K562 (cell line): ENCODE measurements around the gene ZKSCAN4. TPM values are rescaled to one million over a fixed set of nuclear protein-coding genes. Genes with fewer than 3 reads are reported as not detected.
A peak's percentile ranks its signal among the peaks of the same experiment; 100 is the strongest.

Source experiments
- CCAR2 ChIP-seq: fragments of 200-400 bp; formaldehyde crosslinking; IDR thresholded peaks from 2 replicates; pipeline ENCODE4 v1.6.1; 2017; ENCODE audit warnings: mild to moderate bottlenecking, low read depth, low read length
- CTBP1 ChIP-seq: fragments of 450-650 bp; IDR thresholded peaks from 2 replicates; pipeline ENCODE4 v1.6.1; 2016; ENCODE audit warnings: borderline replicate concordance
- DMBX1 ChIP-seq: fragments of 250-450 bp; sonication (Bioruptor Pico); IDR thresholded peaks from 2 replicates; pipeline ENCODE4 v1.8.0; 2022; ENCODE audit warnings: inconsistent platforms, mild to moderate bottlenecking, moderate library complexity, borderline replicate concordance
- DNMT1 ChIP-seq: fragments of 450-650 bp; IDR thresholded peaks from 2 replicates; pipeline ENCODE4 v1.6.1; 2016; ENCODE audit warnings: antibody characterized with exemption, mild to moderate bottlenecking
- FOXA3 ChIP-seq, 2 experiments: fragments of 450-650 bp in 1 of 2; sonication (generic) in 1 of 2; formaldehyde crosslinking; IDR thresholded peaks in 1 of 2; conservative IDR thresholded peaks in 1 of 2; 2 replicates each; pipeline versions ENCODE4 v1.4.0 to v1.8.0; 2020 to 2022; ENCODE audit warnings: mild to moderate bottlenecking in 2 of 2, missing genetic modification reagents in 1 of 2
- FOXJ3 ChIP-seq: sonication (generic); formaldehyde crosslinking; IDR thresholded peaks from 2 replicates; pipeline ENCODE4 v1.4.0; 2020; ENCODE audit warnings: mild to moderate bottlenecking, missing genetic modification reagents
- FOXK2 ChIP-seq, 2 experiments: fragments of 450-650 bp; IDR thresholded peaks in 1 of 2; conservative IDR thresholded peaks in 1 of 2; 2 replicates each; pipeline ENCODE4 v1.6.1; 2016; ENCODE audit warnings: low read depth in 2 of 2, mild to moderate bottlenecking in 1 of 2
- FOXM1 ChIP-seq, 2 experiments: fragments of 450-650 bp in 1 of 2; sonication (generic) in 1 of 2; formaldehyde crosslinking in 1 of 2; IDR thresholded peaks; 2 replicates each; pipeline versions ENCODE4 v1.6.1 to v1.9.0; 2017 to 2022; ENCODE audit warnings: low read depth in 2 of 2, mild to moderate bottlenecking in 2 of 2, missing genetic modification reagents in 1 of 2, moderate library complexity in 1 of 2
- HDAC3 ChIP-seq: fragments of 450-650 bp; IDR thresholded peaks from 2 replicates; pipeline ENCODE4 v1.6.1; 2018; ENCODE audit warnings: borderline replicate concordance, mild to moderate bottlenecking, moderate library complexity; ENCODE audit not compliant: partially characterized antibody
- KHSRP ChIP-seq: fragments of 450-650 bp; IDR thresholded peaks from 2 replicates; pipeline ENCODE4 v1.6.1; 2017
- RBM34 ChIP-seq: fragments of 200-400 bp; formaldehyde crosslinking; IDR thresholded peaks from 2 replicates; pipeline ENCODE4 v1.6.1; 2018; ENCODE audit warnings: low read length, borderline replicate concordance; ENCODE audit not compliant: insufficient read depth
- SIN3B ChIP-seq: fragments of 450-650 bp; IDR thresholded peaks from 2 replicates; pipeline ENCODE4 v1.6.1; 2017; ENCODE audit warnings: low read depth, mild to moderate bottlenecking, moderate library complexity
- SRSF9 ChIP-seq: fragments of 200-400 bp; formaldehyde crosslinking; IDR thresholded peaks from 2 replicates; pipeline ENCODE4 v1.6.1; 2017; ENCODE audit warnings: low read depth, low read length, borderline replicate concordance
- ZNF586 ChIP-seq: fragments of 450-650 bp; formaldehyde crosslinking; conservative IDR thresholded peaks from 2 replicates; pipeline ENCODE4 v1.4.0; 2020; ENCODE audit warnings: mild to moderate bottlenecking, moderate library complexity
- polyA plus RNA-seq, 8 experiments: library from polyadenylated mRNA; depleted of rRNA in 4 of 8; stranded (reverse) in 5 of 8; unstranded in 3 of 8; fragments of >200 nt; fragmentation: Nextera tagmentation in 2 of 8; fragmentation: Illumina TruSeq in 1 of 8; extraction: Ambion mirVana in 2 of 8; extraction: Trizol in 1 of 8; gene quantifications; 2 replicates each; pipeline versions ENCODE4 v1.2.1 to v1.2.3, GENCODE V29; 2011 to 2014; ENCODE audit warnings: inconsistent platforms in 1 of 8, missing spikeins in 1 of 8
- total RNA-seq, 7 experiments: library from RNA; depleted of rRNA in 6 of 7; stranded (reverse); fragments of >200 nt in 6 of 7; fragmentation: Illumina TruSeq in 2 of 7; extraction: Trizol in 2 of 7; gene quantifications; 2 replicates each; pipeline versions ENCODE4 v1.2.1 to v1.2.3, GENCODE V29; 2011 to 2021; ENCODE audit warnings: low replicate concordance in 1 of 7
- TF ChIP-seq, protein P1 (sequence below): fragments of 450-650 bp; IDR thresholded peaks from 2 replicates; pipeline ENCODE4 v1.6.1; 2017; ENCODE audit warnings: antibody characterized with exemption
- TF ChIP-seq, protein P2 (sequence below): fragments of 450-650 bp; formaldehyde crosslinking; IDR thresholded peaks from 2 replicates; pipeline ENCODE4 v1.4.0; 2022; ENCODE audit warnings: mild to moderate bottlenecking, moderate library complexity
- TF ChIP-seq, protein P3 (sequence below): fragments of 250-450 bp; sonication (Bioruptor Pico); IDR thresholded peaks from 2 replicates; pipeline ENCODE4 v1.9.0; 2021; ENCODE audit warnings: mild to moderate bottlenecking, inconsistent platforms
- TF ChIP-seq, protein P4 (sequence below): IDR thresholded peaks from 2 replicates; pipeline ENCODE4 v1.6.1; 2016; ENCODE audit warnings: missing genetic modification characterization, missing compliant biosample characterization
- TF ChIP-seq, protein P5 (sequence below): sonication (generic); formaldehyde crosslinking; IDR thresholded peaks from 2 replicates; pipeline ENCODE4 v1.8.0; 2022; ENCODE audit warnings: mild to moderate bottlenecking, missing genetic modification reagents

Gene ZKSCAN4
- total and polyA plus RNA-seq, 9 of the 15 experiments (the other 6 are each of a cell fraction or from before 2014, with no cell fraction given) = 1.2 to 5.3 (median 4.7) TPM

DNA sequence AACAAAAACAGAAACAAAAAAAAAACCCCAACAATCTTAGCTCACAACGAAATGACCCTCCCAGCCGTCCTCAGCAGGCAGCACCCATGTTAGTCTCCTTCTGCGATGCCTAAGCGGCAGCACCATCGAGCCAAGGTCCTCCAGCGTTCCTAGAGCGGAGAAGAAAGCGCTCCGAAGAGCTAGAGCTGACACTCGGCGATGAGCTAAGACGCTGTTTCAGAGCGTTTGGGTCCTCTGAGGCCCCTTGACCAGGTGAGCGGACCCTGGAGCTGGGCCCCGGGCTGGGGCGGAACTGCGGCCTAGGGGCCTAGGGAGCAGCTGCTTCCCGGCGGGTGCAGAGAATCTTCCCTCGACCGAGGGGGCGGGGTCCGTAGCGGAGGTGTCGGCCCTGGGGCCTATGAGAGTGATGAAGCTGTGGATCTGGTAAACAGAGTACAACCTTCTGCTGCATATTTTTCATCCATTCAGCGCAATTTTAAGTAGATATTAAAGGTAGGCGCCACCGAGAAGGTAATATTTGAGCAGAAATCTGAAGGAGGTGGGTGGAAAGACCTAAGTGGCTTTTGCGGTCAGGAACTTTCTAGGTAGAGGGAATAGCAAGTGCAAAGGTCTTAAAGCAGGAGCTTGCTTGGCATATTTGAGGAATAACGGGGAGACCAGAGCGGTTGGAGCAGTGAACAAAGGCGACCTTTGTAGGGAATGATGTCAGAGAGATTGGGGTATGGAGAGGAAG is 15.1 kb upstream of the ZKSCAN4 start, which contains the start of gene ZSCAN26 (continued):
- TF ChIP-seq CCAR2 (no peak), KHSRP (no peak), FOXJ3 (CRISPR knock-in tag) (no peak), ZNF586 (CRISPR knock-in tag) (no peak), CTBP1 (peak; percentile 92), DMBX1 (CRISPR knock-in tag) (peak; percentile 78; the same call in 1 of the 2 replicates), FOXK2 (conservative IDR thresholded peaks at IDR 0.05 in 1 of 2, IDR thresholded peaks at IDR 0.05 in 1 of 2; ENCODE audit: low read depth in 2 of 2) (peak; percentile 43 to 65), HDAC3 (no peak), RBM34 (no peak), DNMT1 (no peak), SRSF9 (no peak), FOXM1 (IDR thresholded peaks at IDR 0.05; ENCODE audit: low read depth) (peak; percentile 39; the same call in 1 of the 2 replicates), FOXM1 (CRISPR knock-in tag; IDR thresholded peaks at IDR 0.05; ENCODE audit: low read depth) (no peak), FOXA3 (CRISPR knock-in tag; conservative IDR thresholded peaks at IDR 0.05 in 1 of 2, IDR thresholded peaks at IDR 0.05 in 1 of 2) (no peak), SIN3B (0 out of 2 replicates have a peak, but pooled peaks have one; percentile 69)
- TF ChIP-seq, protein P1, sequence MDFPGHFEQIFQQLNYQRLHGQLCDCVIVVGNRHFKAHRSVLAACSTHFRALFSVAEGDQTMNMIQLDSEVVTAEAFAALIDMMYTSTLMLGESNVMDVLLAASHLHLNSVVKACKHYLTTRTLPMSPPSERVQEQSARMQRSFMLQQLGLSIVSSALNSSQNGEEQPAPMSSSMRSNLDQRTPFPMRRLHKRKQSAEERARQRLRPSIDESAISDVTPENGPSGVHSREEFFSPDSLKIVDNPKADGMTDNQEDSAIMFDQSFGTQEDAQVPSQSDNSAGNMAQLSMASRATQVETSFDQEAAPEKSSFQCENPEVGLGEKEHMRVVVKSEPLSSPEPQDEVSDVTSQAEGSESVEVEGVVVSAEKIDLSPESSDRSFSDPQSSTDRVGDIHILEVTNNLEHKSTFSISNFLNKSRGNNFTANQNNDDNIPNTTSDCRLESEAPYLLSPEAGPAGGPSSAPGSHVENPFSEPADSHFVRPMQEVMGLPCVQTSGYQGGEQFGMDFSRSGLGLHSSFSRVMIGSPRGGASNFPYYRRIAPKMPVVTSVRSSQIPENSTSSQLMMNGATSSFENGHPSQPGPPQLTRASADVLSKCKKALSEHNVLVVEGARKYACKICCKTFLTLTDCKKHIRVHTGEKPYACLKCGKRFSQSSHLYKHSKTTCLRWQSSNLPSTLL = 0 out of 2 replicates have a peak, but pooled peaks have one; percentile 38
- TF ChIP-seq, protein P2, sequence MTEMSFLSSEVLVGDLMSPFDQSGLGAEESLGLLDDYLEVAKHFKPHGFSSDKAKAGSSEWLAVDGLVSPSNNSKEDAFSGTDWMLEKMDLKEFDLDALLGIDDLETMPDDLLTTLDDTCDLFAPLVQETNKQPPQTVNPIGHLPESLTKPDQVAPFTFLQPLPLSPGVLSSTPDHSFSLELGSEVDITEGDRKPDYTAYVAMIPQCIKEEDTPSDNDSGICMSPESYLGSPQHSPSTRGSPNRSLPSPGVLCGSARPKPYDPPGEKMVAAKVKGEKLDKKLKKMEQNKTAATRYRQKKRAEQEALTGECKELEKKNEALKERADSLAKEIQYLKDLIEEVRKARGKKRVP (CRISPR knock-in tag) = 0 out of 2 replicates have a peak, but pooled peaks have one; percentile 28
- TF ChIP-seq, protein P3, sequence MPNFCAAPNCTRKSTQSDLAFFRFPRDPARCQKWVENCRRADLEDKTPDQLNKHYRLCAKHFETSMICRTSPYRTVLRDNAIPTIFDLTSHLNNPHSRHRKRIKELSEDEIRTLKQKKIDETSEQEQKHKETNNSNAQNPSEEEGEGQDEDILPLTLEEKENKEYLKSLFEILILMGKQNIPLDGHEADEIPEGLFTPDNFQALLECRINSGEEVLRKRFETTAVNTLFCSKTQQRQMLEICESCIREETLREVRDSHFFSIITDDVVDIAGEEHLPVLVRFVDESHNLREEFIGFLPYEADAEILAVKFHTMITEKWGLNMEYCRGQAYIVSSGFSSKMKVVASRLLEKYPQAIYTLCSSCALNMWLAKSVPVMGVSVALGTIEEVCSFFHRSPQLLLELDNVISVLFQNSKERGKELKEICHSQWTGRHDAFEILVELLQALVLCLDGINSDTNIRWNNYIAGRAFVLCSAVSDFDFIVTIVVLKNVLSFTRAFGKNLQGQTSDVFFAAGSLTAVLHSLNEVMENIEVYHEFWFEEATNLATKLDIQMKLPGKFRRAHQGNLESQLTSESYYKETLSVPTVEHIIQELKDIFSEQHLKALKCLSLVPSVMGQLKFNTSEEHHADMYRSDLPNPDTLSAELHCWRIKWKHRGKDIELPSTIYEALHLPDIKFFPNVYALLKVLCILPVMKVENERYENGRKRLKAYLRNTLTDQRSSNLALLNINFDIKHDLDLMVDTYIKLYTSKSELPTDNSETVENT (CRISPR knock-in tag) = peak; percentile 99
- TF ChIP-seq, protein P4, sequence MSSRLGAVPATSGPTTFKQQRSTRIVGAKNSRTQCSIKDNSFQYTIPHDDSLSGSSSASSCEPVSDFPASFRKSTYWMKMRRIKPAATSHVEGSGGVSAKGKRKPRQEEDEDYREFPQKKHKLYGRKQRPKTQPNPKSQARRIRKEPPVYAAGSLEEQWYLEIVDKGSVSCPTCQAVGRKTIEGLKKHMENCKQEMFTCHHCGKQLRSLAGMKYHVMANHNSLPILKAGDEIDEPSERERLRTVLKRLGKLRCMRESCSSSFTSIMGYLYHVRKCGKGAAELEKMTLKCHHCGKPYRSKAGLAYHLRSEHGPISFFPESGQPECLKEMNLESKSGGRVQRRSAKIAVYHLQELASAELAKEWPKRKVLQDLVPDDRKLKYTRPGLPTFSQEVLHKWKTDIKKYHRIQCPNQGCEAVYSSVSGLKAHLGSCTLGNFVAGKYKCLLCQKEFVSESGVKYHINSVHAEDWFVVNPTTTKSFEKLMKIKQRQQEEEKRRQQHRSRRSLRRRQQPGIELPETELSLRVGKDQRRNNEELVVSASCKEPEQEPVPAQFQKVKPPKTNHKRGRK = 0 out of 2 replicates have a peak, but pooled peaks have one; percentile 44
- TF ChIP-seq, protein P5, sequence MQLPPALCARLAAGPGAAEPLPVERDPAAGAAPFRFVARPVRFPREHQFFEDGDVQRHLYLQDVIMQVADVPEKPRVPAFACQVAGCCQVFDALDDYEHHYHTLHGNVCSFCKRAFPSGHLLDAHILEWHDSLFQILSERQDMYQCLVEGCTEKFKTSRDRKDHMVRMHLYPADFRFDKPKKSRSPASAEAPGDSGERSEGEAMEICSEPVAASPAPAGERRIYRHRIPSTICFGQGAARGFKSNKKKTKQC (CRISPR knock-in tag) = no peak; the same call in 1 of the 2 replicates
